Mesothelial cell of epicardium (in vitro differentiated cells): ENCODE results near the gene ADPRH. TPM values are rescaled to one million over a fixed set of nuclear protein-coding genes. Genes with fewer than 3 reads are reported as not detected.

Experiments
- DNase-seq, 2 experiments: peaks; one replicate each; pipeline ENCODE4 v3.0.0; 2021; ENCODE audit warnings: low spot score in 2 of 2; ENCODE audit not compliant: unreplicated experiment in 2 of 2
- H3K27ac Mint-ChIP-seq: 2 replicates; pipeline ENCODE4 v1.8.0; 2021; ENCODE audit warnings: mixed read lengths
- H3K27me3 Mint-ChIP-seq: 2 replicates; pipeline ENCODE4 v1.8.0; 2021; ENCODE audit warnings: low read depth, mixed read lengths
- H3K36me3 Mint-ChIP-seq: 2 replicates; pipeline ENCODE4 v1.8.0; 2021; ENCODE audit warnings: mixed read lengths
- H3K4me1 Mint-ChIP-seq: 2 replicates; pipeline ENCODE4 v1.8.0; 2021; ENCODE audit warnings: mixed read lengths
- H3K4me3 Mint-ChIP-seq: 2 replicates; pipeline ENCODE4 v1.8.0; 2021; ENCODE audit warnings: mild to moderate bottlenecking, moderate library complexity, mixed read lengths
- H3K9me3 Mint-ChIP-seq: 2 replicates; pipeline ENCODE4 v1.8.0; 2021; ENCODE audit warnings: mixed read lengths
- total RNA-seq: library from RNA; stranded (reverse); gene quantifications from 3 replicates; pipeline ENCODE4 v1.2.1, GENCODE V29; 2021
- TF ChIP-seq, protein P1 (sequence below): fragments of 200-600 bp; sonication (generic); IDR thresholded peaks from one replicate; pipeline ENCODE4 v1.5.0; 2021; ENCODE audit warnings: antibody characterized with exemption; ENCODE audit not compliant: unreplicated experiment

ADPRH gene
- total RNA-seq, 1 donor from 2014 or later: 1.9 TPM

DNA sequence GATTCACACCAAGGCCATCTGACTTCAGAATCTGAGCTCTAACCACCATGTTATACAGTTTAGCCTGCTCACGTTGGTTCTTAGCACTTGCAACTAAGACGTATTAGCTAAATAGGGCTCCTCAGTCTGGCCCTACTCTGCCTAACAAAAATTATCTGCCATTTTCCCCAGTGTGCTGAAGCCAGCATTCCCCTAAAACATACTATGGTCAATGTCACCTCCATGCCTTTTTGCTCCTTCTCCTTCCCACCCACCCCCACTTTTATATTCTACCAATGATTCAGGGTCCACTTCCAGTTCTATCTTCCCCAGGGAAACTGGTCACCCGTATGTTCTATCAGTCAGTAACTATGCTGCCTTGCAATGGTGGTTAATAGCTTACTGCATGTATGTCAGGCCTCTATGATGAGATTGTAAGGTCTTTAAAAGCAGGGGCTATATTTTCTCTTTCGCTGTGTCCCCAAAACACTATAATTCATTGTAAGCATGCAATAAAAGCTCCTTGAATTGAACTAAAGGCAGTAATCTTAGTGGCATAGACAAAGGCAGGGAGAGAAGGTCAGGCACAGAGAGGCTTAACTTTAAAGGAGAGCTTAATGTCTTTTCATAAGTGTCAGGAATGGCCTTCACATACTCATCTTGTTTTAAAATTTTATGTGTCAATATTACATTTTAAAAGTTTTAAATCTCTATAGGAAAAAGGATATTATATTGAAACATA is 57.8 kb downstream of the ADPRH start:
- H3K27ac Mint-ChIP-seq: no peak overlapping the region
- H3K9me3 Mint-ChIP-seq: no peaks in the 10 kb centered on the region
- no peak for DNase-seq
- peaks cover 4% of the 10 kb centered on the region for H3K36me3 Mint-ChIP-seq
- H3K4me1 Mint-ChIP-seq: peaks cover 25% of the 10 kb centered on the region
- no peak overlapping the region for H3K4me3 Mint-ChIP-seq
- no peaks in the 10 kb centered on the region for H3K27me3 Mint-ChIP-seq
- TF ChIP-seq, protein P1, sequence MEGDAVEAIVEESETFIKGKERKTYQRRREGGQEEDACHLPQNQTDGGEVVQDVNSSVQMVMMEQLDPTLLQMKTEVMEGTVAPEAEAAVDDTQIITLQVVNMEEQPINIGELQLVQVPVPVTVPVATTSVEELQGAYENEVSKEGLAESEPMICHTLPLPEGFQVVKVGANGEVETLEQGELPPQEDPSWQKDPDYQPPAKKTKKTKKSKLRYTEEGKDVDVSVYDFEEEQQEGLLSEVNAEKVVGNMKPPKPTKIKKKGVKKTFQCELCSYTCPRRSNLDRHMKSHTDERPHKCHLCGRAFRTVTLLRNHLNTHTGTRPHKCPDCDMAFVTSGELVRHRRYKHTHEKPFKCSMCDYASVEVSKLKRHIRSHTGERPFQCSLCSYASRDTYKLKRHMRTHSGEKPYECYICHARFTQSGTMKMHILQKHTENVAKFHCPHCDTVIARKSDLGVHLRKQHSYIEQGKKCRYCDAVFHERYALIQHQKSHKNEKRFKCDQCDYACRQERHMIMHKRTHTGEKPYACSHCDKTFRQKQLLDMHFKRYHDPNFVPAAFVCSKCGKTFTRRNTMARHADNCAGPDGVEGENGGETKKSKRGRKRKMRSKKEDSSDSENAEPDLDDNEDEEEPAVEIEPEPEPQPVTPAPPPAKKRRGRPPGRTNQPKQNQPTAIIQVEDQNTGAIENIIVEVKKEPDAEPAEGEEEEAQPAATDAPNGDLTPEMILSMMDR: no peak

- Mint-ChIP-seq H3K36me3 (peaks cover 4% of the 10 kb centered on the region), H3K27ac (peak overlapping the region; percentile 70), H3K9me3 (no peaks in the 10 kb centered on the region), H3K4me3 (no peak overlapping the region), H3K4me1 (peaks cover 18% of the 10 kb centered on the region), H3K27me3 (no peaks in the 10 kb centered on the region)
- no peak for DNase-seq
- TF ChIP-seq, protein P1: no peak
These were observed 58.6 kb downstream of the ADPRH start for GRCh38 chr3:119637679-119638477.

Other genes with a start within 250 kb of the ADPRH start
- gene TMEM39A, start 115.9 kb upstream of the ADPRH start, total RNA-seq: 66.8 to 75.6 TPM (median 69.6 TPM) in 3 replicates
- 23.5 to 25.7 TPM (median 24.0 TPM) in 3 replicates for gene POGLUT1, start 110.5 kb upstream of the ADPRH start, total RNA-seq
- 93.9 to 102 TPM (median 95.9 TPM) in 3 replicates for gene TIMMDC1, start 80.9 kb upstream of the ADPRH start, total RNA-seq
- gene CD80, start 19.9 kb upstream of the ADPRH start, total RNA-seq: 0.18 to 0.38 TPM in 2 of 3 replicates, not detected in the other
- not detected in 3 replicates for gene PLA1A, start 18.4 kb downstream of the ADPRH start, total RNA-seq
- 3.4 to 3.5 TPM (median 3.5 TPM) in 3 replicates for gene POPDC2, start 81.1 kb downstream of the ADPRH start, total RNA-seq
- 16.0 to 18.1 TPM (median 17.3 TPM) in 3 replicates for gene COX17, start 97.9 kb downstream of the ADPRH start, total RNA-seq
- 7.1 to 10.9 TPM (median 8.7 TPM) in 3 replicates for gene CFAP91, start 123.5 kb downstream of the ADPRH start, total RNA-seq
- gene NR1I2, start 202.6 kb downstream of the ADPRH start, total RNA-seq: 0.07 to 0.20 TPM (median 0.11 TPM) in 3 replicates